Endodermal cell (in vitro differentiated cells): ENCODE data around the gene RELCH. TPM values are rescaled to one million over a fixed set of nuclear protein-coding genes. Genes with fewer than 3 reads are reported as not detected.

Experiments
- DNase-seq: peaks from one replicate; pipeline ENCODE4 v3.0.0-alpha.2; 2017
- H3K27ac ChIP-seq: 2 replicates; pipeline ENCODE4 v1.5.1; 2013; ENCODE audit warnings: mild to moderate bottlenecking, low read depth, low read length, moderate library complexity
- H3K27me3 ChIP-seq: 2 replicates; pipeline ENCODE4 v1.6.1; 2013; ENCODE audit warnings: mild to moderate bottlenecking, low read length, moderate library complexity; ENCODE audit not compliant: insufficient read depth, control insufficient read depth, poor library complexity, severe bottlenecking
- H3K36me3 ChIP-seq: 2 replicates; pipeline ENCODE4 v1.7.0; 2013; ENCODE audit warnings: mild to moderate bottlenecking, low read length, moderate library complexity; ENCODE audit not compliant: control insufficient read depth, insufficient read depth
- H3K4me1 ChIP-seq: one replicate; pipeline ENCODE4 v1.7.0; 2013; ENCODE audit warnings: low read length; ENCODE audit not compliant: control insufficient read depth, insufficient read depth
- H3K4me3 ChIP-seq: 2 replicates; pipeline ENCODE4 v1.5.1; 2013; ENCODE audit warnings: mild to moderate bottlenecking, low read length, moderate library complexity
- H3K9ac ChIP-seq: 2 replicates; pipeline ENCODE4 v1.6.1; 2013; ENCODE audit warnings: mild to moderate bottlenecking, low read length, moderate library complexity; ENCODE audit not compliant: poor library complexity, severe bottlenecking; ENCODE audit errors: extremely low read depth
- H3K9me3 ChIP-seq: 2 replicates; pipeline ENCODE4 v1.6.1; 2013; ENCODE audit warnings: mild to moderate bottlenecking, low read length, moderate library complexity; ENCODE audit not compliant: control insufficient read depth
- H3K27ac Mint-ChIP-seq: 2 replicates; pipeline ENCODE4 v1.8.0; 2020; ENCODE audit warnings: mixed read lengths
- H3K27me3 Mint-ChIP-seq: 2 replicates; pipeline ENCODE4 v1.8.0; 2021; ENCODE audit warnings: mild to moderate bottlenecking, mixed read lengths; ENCODE audit not compliant: insufficient read depth
- H3K36me3 Mint-ChIP-seq: 2 replicates; pipeline ENCODE4 v1.8.0; 2020; ENCODE audit warnings: low read depth, mixed read lengths
- H3K4me1 Mint-ChIP-seq: 2 replicates; pipeline ENCODE4 v1.8.0; 2020; ENCODE audit warnings: mixed read lengths
- H3K4me3 Mint-ChIP-seq: 2 replicates; pipeline ENCODE4 v1.8.0; 2020; ENCODE audit warnings: mild to moderate bottlenecking, moderate library complexity, mixed read lengths
- H3K9me3 Mint-ChIP-seq: 2 replicates; pipeline ENCODE4 v1.8.0; 2020; ENCODE audit warnings: mild to moderate bottlenecking, mixed read lengths
- CTCF ChIP-seq: fragments of 200-600 bp; sonication (generic); conservative IDR thresholded peaks from 2 replicates; pipeline ENCODE4 v1.5.0; 2021; ENCODE audit warnings: antibody characterized with exemption, mild to moderate bottlenecking
- WGBS, 2 experiments: methylation state at CpG; one replicate each; pipeline versions ENCODE4 v1.1.5 to v1.1.7; 2013; ENCODE audit warnings: missing lambda C conversion rate in 2 of 2, mixed read lengths in 1 of 2; ENCODE audit not compliant: insufficient coverage in 1 of 2, insufficient read length in 1 of 2; 5-methylcytosine and 5-hydroxymethylcytosine counted together
- total RNA-seq, 2 donors: library from RNA; stranded (reverse); fragmentation: NEBNext Ultra II Directional in 1 of 2; extraction: Animal tissue kit (Norgen Biotek cat#: 25700) in 1 of 2; gene quantifications; 2 replicates in 1 of 2; 3 replicates in 1 of 2; pipeline ENCODE4 v1.2.1, GENCODE V29; 2021

RELCH gene
- total RNA-seq, 2 donors from 2014 or later, result 29.4 to 32.0 TPM

GRCh38 chr18:62248313-62248712 is 61.3 kb downstream of the RELCH start:
- H3K4me1 Mint-ChIP-seq, result peaks cover 8% of the 10 kb centered on the region
- H3K36me3 ChIP-seq, result peaks cover 42% of the 10 kb centered on the region
- H3K27ac Mint-ChIP-seq, result no peak overlapping the region
- peaks cover 17% of the 10 kb centered on the region for H3K36me3 Mint-ChIP-seq
- no peaks in the 10 kb centered on the region for H3K9me3 Mint-ChIP-seq
- no peaks in the 10 kb centered on the region for H3K27me3 Mint-ChIP-seq
- no peak overlapping the region for H3K4me3 ChIP-seq
- TF ChIP-seq CTCF, result no peak
- no peak overlapping the region for H3K27ac ChIP-seq
- peaks cover 9% of the 10 kb centered on the region for H3K4me1 ChIP-seq
- no peak overlapping the region for H3K4me3 Mint-ChIP-seq
- DNase-seq, result no peak
- WGBS, 2 experiments, result 80% methylated on average over 1 of the region's 1 CpG; no CpG with 5 or more reads in 1 of the 2 experiments
- no peak overlapping the region for H3K9ac ChIP-seq
- no peaks in the 10 kb centered on the region for H3K9me3 ChIP-seq
- no peaks in the 10 kb centered on the region for H3K27me3 ChIP-seq

- Mint-ChIP-seq H3K36me3 (peaks cover 16% of the 10 kb centered on the region), H3K27me3 (no peaks in the 10 kb centered on the region), H3K27ac (no peak overlapping the region), H3K9me3 (no peaks in the 10 kb centered on the region), H3K4me3 (no peak overlapping the region), H3K4me1 (peaks cover 8% of the 10 kb centered on the region)
- peak; percentile 94 for TF ChIP-seq CTCF
- no peaks in the 10 kb centered on the region for H3K27me3 ChIP-seq
- peaks cover 44% of the 10 kb centered on the region for H3K36me3 ChIP-seq
- DNase-seq, result peak; percentile 88
- WGBS, 2 experiments, result 87 to 95% methylated on average over 2 of the region's 3 CpGs
- no peak overlapping the region for H3K4me3 ChIP-seq
- H3K9me3 ChIP-seq, result no peaks in the 10 kb centered on the region
- H3K27ac ChIP-seq, result no peak overlapping the region
- H3K9ac ChIP-seq, result no peak overlapping the region
- peaks cover 9% of the 10 kb centered on the region for H3K4me1 ChIP-seq
These were observed 62.5 kb downstream of the RELCH start for GRCh38 chr18:62249478-62250097.

- peaks cover 13% of the 10 kb centered on the region for H3K36me3 Mint-ChIP-seq
- no peaks in the 10 kb centered on the region for H3K9me3 Mint-ChIP-seq
- Histone ChIP-seq H3K27ac (no peak overlapping the region), H3K4me3 (no peak overlapping the region), H3K27me3 (no peaks in the 10 kb centered on the region), H3K4me1 (peaks cover 9% of the 10 kb centered on the region), H3K9me3 (no peaks in the 10 kb centered on the region), H3K9ac (no peak overlapping the region), H3K36me3 (peaks cover 44% of the 10 kb centered on the region)
- peaks cover 8% of the 10 kb centered on the region for H3K4me1 Mint-ChIP-seq
- WGBS, 2 experiments, result 96% methylated on average over 2 of the region's 2 CpGs; no CpG with 5 or more reads in 1 of the 2 experiments
- no peak for TF ChIP-seq CTCF
- no peak for DNase-seq
- H3K4me3 Mint-ChIP-seq, result no peak overlapping the region
- H3K27ac Mint-ChIP-seq, result no peak overlapping the region
- no peaks in the 10 kb centered on the region for H3K27me3 Mint-ChIP-seq
These were observed 63.4 kb downstream of the RELCH start for GRCh38 chr18:62250475-62250874.
